ENCODE measurements around the gene PCDHGB7.
"Not testable (repeated sequence)": the region's sequence is repeated elsewhere in the genome, so short reads cannot be mapped to it uniquely, and the experiment has no call there.

PCDHGB7 gene

DNA sequence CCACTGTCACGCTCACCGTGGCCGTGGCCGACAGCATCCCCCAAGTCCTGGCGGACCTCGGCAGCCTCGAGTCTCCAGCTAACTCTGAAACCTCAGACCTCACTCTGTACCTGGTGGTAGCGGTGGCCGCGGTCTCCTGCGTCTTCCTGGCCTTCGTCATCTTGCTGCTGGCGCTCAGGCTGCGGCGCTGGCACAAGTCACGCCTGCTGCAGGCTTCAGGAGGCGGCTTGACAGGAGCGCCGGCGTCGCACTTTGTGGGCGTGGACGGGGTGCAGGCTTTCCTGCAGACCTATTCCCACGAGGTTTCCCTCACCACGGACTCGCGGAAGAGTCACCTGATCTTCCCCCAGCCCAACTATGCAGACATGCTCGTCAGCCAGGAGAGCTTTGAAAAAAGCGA is 15.2 kb downstream of the PCDHGB7 start:
- H3K4me3 Mint-ChIP-seq; H3K4me1 Mint-ChIP-seq (ENCODE audit: low read depth); H3K27ac Mint-ChIP-seq; H3K36me3 Mint-ChIP-seq (ENCODE audit: low read depth): not testable (repeated sequence)
- peaks cover 21% of the 10 kb centered on the region for H3K9me3 Mint-ChIP-seq
- H3K27me3 Mint-ChIP-seq (ENCODE audit: low read depth): peaks cover 29% of the 10 kb centered on the region

DNA sequence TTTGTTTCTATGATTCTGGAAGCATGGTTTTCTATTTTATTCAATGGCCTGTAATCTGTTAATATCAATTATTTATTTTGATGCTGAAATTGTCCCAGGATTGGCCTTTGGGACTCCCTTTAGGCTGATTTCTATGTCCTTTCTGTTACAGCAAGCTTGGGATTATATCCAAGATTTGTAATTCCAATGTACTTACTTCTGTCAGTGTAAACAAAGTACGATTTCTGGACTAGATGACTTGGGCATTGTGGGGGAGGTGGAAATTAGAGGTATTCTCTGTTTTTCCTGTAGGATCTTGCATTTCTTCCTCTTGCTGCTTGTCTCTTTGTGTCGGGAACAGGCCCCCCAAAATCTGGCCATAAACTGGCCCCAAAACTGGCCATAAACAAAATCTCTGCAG is 16.5 kb downstream of the PCDHGB7 start:
- no peak overlapping the region for H3K4me3 Mint-ChIP-seq
- peaks cover 29% of the 10 kb centered on the region for H3K27me3 Mint-ChIP-seq (ENCODE audit: low read depth)
- peaks cover 5% of the 10 kb centered on the region for H3K36me3 Mint-ChIP-seq (ENCODE audit: low read depth)
- H3K9me3 Mint-ChIP-seq: peaks cover 21% of the 10 kb centered on the region
- H3K4me1 Mint-ChIP-seq (ENCODE audit: low read depth): peaks cover 6% of the 10 kb centered on the region
- H3K27ac Mint-ChIP-seq: no peak overlapping the region

DNA sequence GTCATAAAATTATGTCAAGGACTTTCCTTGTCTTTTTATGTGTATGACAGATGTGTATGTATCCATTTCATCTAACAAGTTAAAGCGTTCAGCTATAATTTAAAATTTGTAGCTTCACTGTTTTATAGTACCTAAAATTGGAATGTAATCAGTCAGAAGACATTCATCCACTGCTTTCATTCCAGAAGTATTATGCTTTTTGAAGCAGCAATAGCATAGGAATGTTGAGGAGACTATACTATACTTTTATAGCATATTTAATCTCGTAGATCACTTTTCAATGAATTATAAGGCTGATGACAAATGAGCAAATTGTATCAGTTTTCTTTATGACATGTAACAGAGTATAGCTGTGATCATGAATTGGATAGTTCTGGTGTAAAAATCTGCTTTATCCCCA is 19.7 kb downstream of the PCDHGB7 start:
- H3K4me1 Mint-ChIP-seq (ENCODE audit: low read depth): peaks cover 2% of the 10 kb centered on the region
- H3K36me3 Mint-ChIP-seq (ENCODE audit: low read depth): peaks cover 3% of the 10 kb centered on the region
- H3K27ac Mint-ChIP-seq: no peak overlapping the region
- H3K27me3 Mint-ChIP-seq (ENCODE audit: low read depth): peaks cover 10% of the 10 kb centered on the region
- H3K9me3 Mint-ChIP-seq: peaks cover 8% of the 10 kb centered on the region
- H3K4me3 Mint-ChIP-seq: no peak overlapping the region

DNA sequence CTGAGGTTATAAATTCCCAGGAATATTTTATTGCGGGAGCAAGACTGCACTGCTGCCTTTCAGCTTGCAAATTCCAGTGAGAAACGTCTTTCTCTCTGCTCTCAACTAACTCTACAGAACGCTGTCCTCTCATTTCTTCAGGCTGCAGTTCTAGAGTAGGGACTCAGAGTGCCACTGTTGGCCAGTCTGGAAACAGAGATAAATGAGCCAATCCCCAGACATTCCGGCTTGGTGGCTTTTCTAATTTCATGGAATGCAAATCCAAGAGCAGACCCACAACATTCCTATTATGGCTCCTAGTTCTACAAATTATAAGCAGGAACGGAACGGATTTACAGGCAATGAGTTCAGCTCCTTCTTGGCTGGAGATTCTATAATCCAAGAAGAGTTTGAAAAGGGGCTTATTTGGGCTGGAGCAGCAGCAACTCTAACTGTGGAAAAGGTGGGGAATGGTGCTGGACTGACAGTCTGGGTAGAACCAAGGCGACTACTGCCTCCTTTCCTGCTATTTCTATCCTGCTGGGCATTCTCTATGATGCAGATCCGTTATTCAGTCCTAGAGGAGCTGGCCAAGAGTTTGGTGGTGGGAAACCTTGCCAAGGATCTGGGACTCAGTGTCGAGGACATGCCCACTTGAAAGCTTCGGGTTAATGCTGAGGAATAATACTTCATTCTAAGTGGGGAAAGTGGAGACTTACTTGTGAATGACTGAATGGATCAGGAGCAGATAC is 22.1 kb downstream of the PCDHGB7 start:
- Mint-ChIP-seq H3K9me3 (no peaks in the 10 kb centered on the region), H3K4me3 (no peak overlapping the region), H3K4me1 (ENCODE audit: low read depth) (no peaks in the 10 kb centered on the region), H3K27me3 (ENCODE audit: low read depth) (peaks cover 4% of the 10 kb centered on the region), H3K36me3 (ENCODE audit: low read depth) (no peaks in the 10 kb centered on the region), H3K27ac (no peak overlapping the region)

DNA sequence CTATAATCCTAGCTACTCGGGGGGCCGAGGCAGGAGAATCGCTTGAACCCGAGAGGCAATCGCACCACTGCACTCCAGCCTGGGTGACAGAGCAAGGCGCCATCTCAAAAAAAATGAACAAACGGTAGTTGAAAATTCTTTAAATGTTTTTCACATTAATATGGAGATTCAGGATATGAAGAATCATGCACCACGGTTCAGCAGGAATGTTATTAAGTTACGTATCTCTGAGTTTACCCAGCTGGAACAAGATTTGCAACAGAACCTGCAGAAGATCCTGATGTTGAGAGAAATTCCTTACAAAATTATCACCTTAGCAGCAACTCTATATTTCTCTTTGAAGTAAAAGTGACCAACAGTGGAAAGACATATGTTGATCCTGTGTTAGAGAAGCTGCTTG is 22.9 kb downstream of the PCDHGB7 start:
- no peaks in the 10 kb centered on the region for H3K4me1 Mint-ChIP-seq (ENCODE audit: low read depth)
- peaks cover 4% of the 10 kb centered on the region for H3K27me3 Mint-ChIP-seq (ENCODE audit: low read depth)
- no peak overlapping the region for H3K27ac Mint-ChIP-seq
- H3K4me3 Mint-ChIP-seq: no peak overlapping the region
- no peaks in the 10 kb centered on the region for H3K9me3 Mint-ChIP-seq
- no peaks in the 10 kb centered on the region for H3K36me3 Mint-ChIP-seq (ENCODE audit: low read depth)

DNA sequence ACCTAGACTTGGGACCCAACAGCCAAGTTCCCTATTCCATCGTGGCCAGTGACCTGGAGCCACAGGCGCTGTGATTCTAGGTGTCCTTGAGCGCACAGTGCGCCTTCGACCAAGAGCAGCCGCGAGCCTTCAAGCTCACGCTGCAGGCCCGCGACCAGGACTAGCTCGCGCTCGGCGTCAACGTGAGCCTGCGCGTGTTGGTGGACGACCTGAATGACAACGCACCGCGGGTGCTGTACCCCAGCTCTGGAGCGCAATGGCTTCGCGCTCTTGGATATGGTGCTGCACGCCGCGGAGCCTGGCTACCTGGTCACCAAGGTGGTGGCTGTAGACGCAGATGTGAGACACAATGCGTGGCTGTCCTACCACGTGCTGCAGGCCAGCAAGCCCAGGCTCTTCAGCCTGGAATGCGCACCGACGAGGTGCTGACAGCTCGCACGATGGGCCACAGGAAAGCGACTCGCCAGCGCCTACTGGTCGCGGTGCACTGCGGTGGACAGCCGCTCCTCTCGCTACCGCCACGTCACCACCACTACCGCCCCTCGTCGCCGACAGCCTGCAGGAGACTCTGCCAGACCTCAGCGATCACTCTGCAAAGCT is 24.2 kb downstream of the PCDHGB7 start:
- H3K27me3 Mint-ChIP-seq (ENCODE audit: low read depth): peaks cover under 1% of the 10 kb centered on the region
- H3K27ac Mint-ChIP-seq: no peak overlapping the region
- H3K4me1 Mint-ChIP-seq (ENCODE audit: low read depth): no peaks in the 10 kb centered on the region
- H3K9me3 Mint-ChIP-seq: no peaks in the 10 kb centered on the region
- no peak overlapping the region for H3K4me3 Mint-ChIP-seq
- no peaks in the 10 kb centered on the region for H3K36me3 Mint-ChIP-seq (ENCODE audit: low read depth)

DNA sequence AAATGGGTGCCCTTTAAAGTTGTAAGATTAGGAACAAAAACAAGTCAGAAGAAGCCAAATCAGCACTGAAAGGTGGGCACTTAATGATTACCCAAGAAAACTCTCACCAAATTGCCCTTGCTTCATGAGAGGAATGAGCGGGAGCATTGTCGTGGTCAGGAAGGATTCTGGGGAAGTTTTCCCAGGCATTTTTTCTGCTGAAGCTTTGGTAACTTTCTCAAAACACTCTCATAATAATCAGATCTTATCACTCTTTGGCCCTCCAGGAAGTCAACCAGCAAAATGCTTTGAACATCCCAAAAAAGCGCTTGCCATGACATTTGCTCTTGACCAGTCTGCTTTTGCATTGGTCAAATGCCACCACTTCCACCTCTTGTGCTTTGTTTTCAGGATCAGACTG is 47.9 kb downstream of the PCDHGB7 start:
- Mint-ChIP-seq H3K27ac (no peak overlapping the region), H3K4me1 (ENCODE audit: low read depth) (no peaks in the 10 kb centered on the region), H3K36me3 (ENCODE audit: low read depth) (no peaks in the 10 kb centered on the region), H3K9me3 (no peaks in the 10 kb centered on the region), H3K27me3 (ENCODE audit: low read depth) (peaks cover 10% of the 10 kb centered on the region), H3K4me3 (no peak overlapping the region)

Measured in T-helper 1 cell treated with Interleukin-12 subunit alpha and Interleukin-12 subunit beta and Interleukin-4 antibody, amounts not matched to agents 30 μg/mL and 1 μg/mL, for 36 hours (primary cell).